OCI-LY7 (cell line): ENCODE data around the gene ZNF821. TPM values are rescaled to one million over a fixed set of nuclear protein-coding genes. Genes with fewer than 3 reads are reported as not detected.

ENCODE experiments used
- BruUV-seq: library from RNA; stranded (reverse); fragments of 400-500 nt; replicated peaks from 2 replicates; lab custom pipeline; 2021; lab: Mats Ljungman, UMichigan
- CTCF ChIA-PET: fragments of 300-600 bp; sonication (Branson Sonifier 250); formaldehyde crosslinking; loops from one replicate; lab custom pipeline; 2022; ENCODE audit warnings: antibody characterized with exemption; ENCODE audit not compliant: unreplicated experiment; lab: Charles Lee
- POLR2A ChIA-PET: fragments of 300-600 bp; sonication (Branson Sonifier 250); formaldehyde crosslinking; loops from one replicate; lab custom pipeline; 2022; ENCODE audit warnings: antibody characterized with exemption; lab: Charles Lee
- DNase-seq: peaks from one replicate; pipeline ENCODE4 v3.0.0-alpha.2; 2015; ENCODE audit warnings: low spot score
- H2AFZ ChIP-seq: fragments of 200-600 bp; sonication (generic), shearing (Covaris generic); 2 replicates; pipeline ENCODE4 v1.6.1; 2014; ENCODE audit warnings: mild to moderate bottlenecking, antibody characterized with exemption, low read length, moderate library complexity
- H3K27ac ChIP-seq: fragments of 200-600 bp; sonication (generic); 2 replicates; pipeline ENCODE4 v1.5.1; 2014; ENCODE audit warnings: mixed run types, low read depth, mild to moderate bottlenecking, moderate library complexity, low read length, inconsistent platforms; ENCODE audit not compliant: poor library complexity, severe bottlenecking
- H3K36me3 ChIP-seq: fragments of 200-600 bp; sonication (generic); 2 replicates; pipeline ENCODE4 v1.6.1; 2014; ENCODE audit warnings: mild to moderate bottlenecking, antibody characterized with exemption, low read length, moderate library complexity, mixed read lengths; ENCODE audit not compliant: insufficient read depth
- H3K4me1 ChIP-seq: fragments of 200-600 bp; sonication (generic); 2 replicates; pipeline ENCODE4 v1.5.1; 2014; ENCODE audit warnings: mild to moderate bottlenecking, low read length; ENCODE audit not compliant: insufficient read depth, poor library complexity, severe bottlenecking
- H3K4me2 ChIP-seq: fragments of 200-600 bp; sonication (generic); 2 replicates; pipeline ENCODE4 v1.6.1; 2014; ENCODE audit warnings: mild to moderate bottlenecking, low read length
- H3K4me3 ChIP-seq: fragments of 200-600 bp; sonication (generic); 2 replicates; pipeline ENCODE4 v1.5.1; 2014; ENCODE audit warnings: mild to moderate bottlenecking, low read depth, low read length; ENCODE audit not compliant: poor library complexity, severe bottlenecking
- H3K79me2 ChIP-seq: fragments of 200-600 bp; sonication (generic); 2 replicates; pipeline ENCODE4 v1.6.1; 2016; ENCODE audit warnings: low read depth, mild to moderate bottlenecking, low read length, moderate library complexity, mixed read lengths; ENCODE audit not compliant: insufficient read depth
- H3K9me2 ChIP-seq: fragments of 200-600 bp; sonication (generic); 2 replicates; pipeline ENCODE4 v1.6.1; 2016; ENCODE audit warnings: mild to moderate bottlenecking, low read length, mixed read lengths; ENCODE audit not compliant: insufficient read depth
- H3K9me3 ChIP-seq: fragments of 200-600 bp; sonication (generic); 2 replicates; pipeline ENCODE4 v1.6.1; 2014; ENCODE audit warnings: mild to moderate bottlenecking, mixed run types, low read length, mixed read lengths
- H4K20me1 ChIP-seq: fragments of 200-600 bp; sonication (generic); 2 replicates; pipeline ENCODE4 v1.6.1; 2014; ENCODE audit warnings: mild to moderate bottlenecking, antibody characterized with exemption, low read length, moderate library complexity, mixed read lengths; ENCODE audit not compliant: insufficient read depth
- EZH2phosphoT487 ChIP-seq: fragments of 200-600 bp; sonication (generic); IDR thresholded peaks from 2 replicates; pipeline ENCODE4 v1.6.1; 2018; ENCODE audit warnings: low read depth, borderline replicate concordance, mild to moderate bottlenecking, mixed run types, antibody characterized with exemption, low read length, moderate library complexity, mixed read lengths
- intact Hi-C: fragments of 100-400 bp; cut with micrococcal nuclease; formaldehyde crosslinking; loops from one replicate; pipeline ENCODE4 v1.10.0; 2022; ENCODE audit not compliant: unreplicated experiment
- total RNA-seq, 2 experiments: library from RNA; depleted of rRNA in 1 of 2; stranded (reverse); fragments of >200 nt in 1 of 2; shearing (Covaris generic) in 1 of 2; gene quantifications; 2 replicates each; pipeline ENCODE4 v1.2.3, GENCODE V29; 2014 to 2022
- TF ChIP-seq, protein P1 (sequence below): fragments of 200-600 bp; sonication (generic); conservative IDR thresholded peaks from 2 replicates; pipeline ENCODE4 v1.5.1; 2014; ENCODE audit warnings: mild to moderate bottlenecking, antibody characterized with exemption, low read length, moderate library complexity, mixed read lengths

Gene ZNF821
- total RNA-seq, 2 experiments from 2014 or later, result 14.6 to 17.8 TPM

DNA sequence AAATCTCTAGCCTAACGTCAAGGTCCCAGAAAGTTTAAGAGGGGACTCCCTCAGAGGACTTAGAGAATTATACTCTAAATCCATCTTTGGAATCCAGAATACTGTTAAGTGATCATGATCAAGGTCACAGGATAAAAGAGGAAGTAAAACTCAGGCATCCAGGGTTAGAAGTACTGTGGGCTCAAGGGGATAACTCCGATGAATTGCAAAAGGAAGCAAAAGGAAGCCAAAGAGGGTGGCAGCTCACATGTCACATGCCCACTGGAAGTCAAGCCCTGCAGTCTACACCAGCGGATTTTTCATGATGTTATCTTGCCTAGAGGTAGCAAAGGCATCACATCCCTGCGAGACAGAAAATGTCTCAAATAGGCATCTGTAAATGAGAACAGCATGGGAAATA lies 3.8 kb downstream of the ZNF821 start:
- no peaks in the 10 kb centered on the region for H3K79me2 ChIP-seq
- H4K20me1 ChIP-seq, result peaks cover 6% of the 10 kb centered on the region
- peaks cover 16% of the 10 kb centered on the region for H3K36me3 ChIP-seq
- CTCF ChIA-PET, result no interaction called here
- intact Hi-C loops, result loop anchor here (10.0 kb wide), 2 partner anchors 215 to 315 kb away; partner anchors contain the start of genes DHX38 and TXNL4B
- H3K4me1 ChIP-seq, result peaks cover 37% of the 10 kb centered on the region
- H3K9me2 ChIP-seq, result no peaks in the 10 kb centered on the region
- no peak overlapping the region for H2AFZ ChIP-seq
- no peak overlapping the region for H3K27ac ChIP-seq
- POLR2A ChIA-PET, result interaction anchor here (0.9 to 1.9 kb wide), 3 partner anchors 12 to 81 kb away, joined by 3 to 6 read pairs (median 3); no protein-coding TSS in a partner anchor
- H3K4me3 ChIP-seq, result no peak overlapping the region
- no TSS peak for BruUV-seq
- TF ChIP-seq, protein P1, sequence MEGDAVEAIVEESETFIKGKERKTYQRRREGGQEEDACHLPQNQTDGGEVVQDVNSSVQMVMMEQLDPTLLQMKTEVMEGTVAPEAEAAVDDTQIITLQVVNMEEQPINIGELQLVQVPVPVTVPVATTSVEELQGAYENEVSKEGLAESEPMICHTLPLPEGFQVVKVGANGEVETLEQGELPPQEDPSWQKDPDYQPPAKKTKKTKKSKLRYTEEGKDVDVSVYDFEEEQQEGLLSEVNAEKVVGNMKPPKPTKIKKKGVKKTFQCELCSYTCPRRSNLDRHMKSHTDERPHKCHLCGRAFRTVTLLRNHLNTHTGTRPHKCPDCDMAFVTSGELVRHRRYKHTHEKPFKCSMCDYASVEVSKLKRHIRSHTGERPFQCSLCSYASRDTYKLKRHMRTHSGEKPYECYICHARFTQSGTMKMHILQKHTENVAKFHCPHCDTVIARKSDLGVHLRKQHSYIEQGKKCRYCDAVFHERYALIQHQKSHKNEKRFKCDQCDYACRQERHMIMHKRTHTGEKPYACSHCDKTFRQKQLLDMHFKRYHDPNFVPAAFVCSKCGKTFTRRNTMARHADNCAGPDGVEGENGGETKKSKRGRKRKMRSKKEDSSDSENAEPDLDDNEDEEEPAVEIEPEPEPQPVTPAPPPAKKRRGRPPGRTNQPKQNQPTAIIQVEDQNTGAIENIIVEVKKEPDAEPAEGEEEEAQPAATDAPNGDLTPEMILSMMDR, result no peak
- no peak for TF ChIP-seq EZH2phosphoT487
- no peaks in the 10 kb centered on the region for H3K9me3 ChIP-seq
- DNase-seq, result no peak
- H3K4me2 ChIP-seq, result peak overlapping the region; percentile 74; the same call in 1 of the 2 replicates

GRCh38 chr16:71878911-71879310 lies 5.1 kb downstream of the ZNF821 start:
- H3K4me1 ChIP-seq, result peaks cover 33% of the 10 kb centered on the region
- H3K9me3 ChIP-seq, result no peaks in the 10 kb centered on the region
- H3K4me2 ChIP-seq, result no peak overlapping the region
- intact Hi-C loops, result no loop called here
- no peaks in the 10 kb centered on the region for H3K9me2 ChIP-seq
- DNase-seq, result no peak
- peaks cover 16% of the 10 kb centered on the region for H3K36me3 ChIP-seq
- H4K20me1 ChIP-seq, result peaks cover 6% of the 10 kb centered on the region
- ChIA-PET CTCF (no interaction called here), POLR2A (interaction anchor here (0.7 to 1.9 kb wide), 3 partner anchors 11 to 77 kb away, joined by 3 to 6 read pairs (median 3); no protein-coding TSS in a partner anchor)
- no peak overlapping the region for H3K4me3 ChIP-seq
- no TSS peak for BruUV-seq
- H2AFZ ChIP-seq, result no peak overlapping the region
- H3K79me2 ChIP-seq, result no peaks in the 10 kb centered on the region
- no peak overlapping the region for H3K27ac ChIP-seq
- no peak for TF ChIP-seq EZH2phosphoT487
- TF ChIP-seq, protein P1, result no peak

DNA sequence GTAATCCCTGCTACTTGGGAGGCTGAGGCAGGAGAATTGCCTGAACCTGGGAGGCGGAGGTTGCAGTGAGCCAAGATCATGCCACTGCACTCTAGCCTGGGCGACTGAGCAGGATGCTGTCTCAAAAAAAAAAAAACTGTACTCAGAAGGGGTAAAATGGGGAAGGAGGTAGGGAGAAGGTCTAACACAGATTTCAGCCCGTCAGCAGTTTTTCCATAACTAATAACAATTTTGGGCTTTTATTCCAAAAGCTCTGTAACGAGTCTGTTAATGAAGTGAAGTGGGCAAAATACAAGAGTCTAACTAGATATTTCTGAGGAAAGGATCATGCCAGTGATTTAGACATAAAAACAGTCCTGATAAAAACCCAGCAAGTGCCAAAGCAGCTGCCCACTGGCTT lies 10.8 kb downstream of the ZNF821 start:
- POLR2A ChIA-PET, result no interaction called here
- H3K9me3 ChIP-seq, result no peaks in the 10 kb centered on the region
- no peaks in the 10 kb centered on the region for H3K79me2 ChIP-seq

More for the DNA sequence above, 10.8 kb downstream of the ZNF821 start:
- TF ChIP-seq EZH2phosphoT487, result no peak
- TF ChIP-seq, protein P1, result no peak
- Histone ChIP-seq H3K4me3 (no peak overlapping the region), H3K4me2 (no peak overlapping the region), H3K9me2 (no peaks in the 10 kb centered on the region), H2AFZ (no peak overlapping the region), H3K36me3 (peaks cover 5% of the 10 kb centered on the region; the same call in 1 of the 2 replicates), H3K4me1 (no peaks in the 10 kb centered on the region), H4K20me1 (no peaks in the 10 kb centered on the region; the same call in 1 of the 2 replicates), H3K27ac (no peak overlapping the region)
- DNase-seq, result no peak
- CTCF ChIA-PET, result no interaction called here
- BruUV-seq, result no TSS peak
- intact Hi-C loops, result no loop called here
